Measurements from ENCODE around the gene BNIP5. TPM values are rescaled to one million over a fixed set of nuclear protein-coding genes. Genes with fewer than 3 reads are reported as not detected.
"Not testable (repeated sequence)": the region's sequence is repeated elsewhere in the genome, so short reads cannot be mapped to it uniquely, and the experiment has no call there.

BNIP5 gene
- total RNA-seq, 1 donor from 2014 or later: not detected

DNA sequence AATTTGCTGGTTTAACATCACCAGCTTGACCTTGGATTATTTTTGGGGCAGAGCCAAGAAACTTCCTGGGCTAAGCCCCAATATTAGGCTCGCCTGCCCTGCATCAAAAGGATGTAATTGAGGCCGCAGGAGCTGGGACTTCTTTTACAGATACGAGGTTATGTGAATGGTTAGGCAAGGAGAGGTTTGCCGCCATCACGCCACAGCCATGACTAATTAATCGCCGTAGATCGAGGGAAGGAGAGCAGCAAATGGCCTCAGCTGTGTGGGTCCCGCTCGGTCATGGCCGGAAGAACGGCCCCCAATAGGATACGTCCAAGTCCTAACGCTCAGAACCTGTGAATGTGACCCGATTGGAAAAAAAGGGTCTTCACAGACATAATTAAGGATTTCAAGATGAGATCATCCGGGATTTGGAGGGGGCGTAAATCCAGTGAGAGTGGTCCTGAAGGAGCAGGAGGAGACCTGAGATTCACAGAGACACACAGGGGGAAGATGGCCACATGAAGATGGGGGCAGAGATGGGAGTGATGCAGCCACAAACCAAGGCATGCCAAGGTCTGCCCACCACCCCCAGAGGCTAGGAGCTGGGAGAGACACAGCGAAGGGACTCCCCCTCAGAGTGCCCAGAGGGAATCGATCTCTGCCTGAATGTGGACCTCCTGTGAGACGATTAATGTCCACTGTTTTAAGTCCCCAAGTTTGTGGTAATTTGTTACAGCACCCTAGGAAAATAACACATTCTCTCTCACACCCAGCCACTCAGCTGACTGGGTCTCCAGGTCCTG, 10.0 kb upstream of the BNIP5 start:
- intact Hi-C loops (cut with micrococcal nuclease): no loop called here
- DNase-seq (no peak), ATAC-seq (no peak)

DNA sequence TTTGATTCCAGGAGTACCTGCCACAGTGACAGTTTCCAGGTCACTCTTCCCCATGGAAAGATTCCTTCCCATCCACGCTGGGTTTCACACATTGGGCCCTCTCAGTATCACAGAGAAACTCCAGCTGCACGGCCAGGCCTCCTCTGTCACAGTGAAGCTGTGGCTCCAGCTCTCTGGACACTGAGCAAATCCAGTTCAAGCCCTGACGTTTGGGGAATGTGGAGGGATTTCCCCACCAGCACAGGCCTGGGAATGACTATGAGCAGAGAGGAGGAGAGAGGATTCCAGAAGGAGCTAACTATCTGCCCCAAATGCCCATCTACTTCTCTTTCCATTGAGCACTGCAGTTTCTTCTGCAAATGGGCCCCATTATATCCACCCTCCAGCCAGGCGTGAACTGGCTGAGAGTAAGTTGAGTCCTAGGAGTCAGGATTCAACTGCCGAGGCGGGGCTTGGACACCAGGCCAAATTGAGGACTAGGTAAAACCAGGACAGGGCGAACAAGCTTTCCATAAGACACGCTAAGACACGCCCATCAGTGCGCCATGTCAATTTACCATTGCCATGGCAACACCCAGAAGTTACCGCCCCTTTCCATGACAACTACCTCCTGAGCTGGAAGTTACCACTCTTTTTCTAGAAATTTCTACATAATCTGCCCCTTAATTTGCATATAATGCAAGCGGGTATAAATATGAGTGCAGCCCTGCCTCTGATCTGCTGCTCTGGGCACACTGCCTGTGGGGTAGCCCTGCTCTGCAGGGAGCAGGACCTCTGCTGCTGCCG, 9.2 kb upstream of the BNIP5 start:
- ATAC-seq (no peak), DNase-seq (no peak)
- intact Hi-C loops (cut with micrococcal nuclease): no loop called here

DNA sequence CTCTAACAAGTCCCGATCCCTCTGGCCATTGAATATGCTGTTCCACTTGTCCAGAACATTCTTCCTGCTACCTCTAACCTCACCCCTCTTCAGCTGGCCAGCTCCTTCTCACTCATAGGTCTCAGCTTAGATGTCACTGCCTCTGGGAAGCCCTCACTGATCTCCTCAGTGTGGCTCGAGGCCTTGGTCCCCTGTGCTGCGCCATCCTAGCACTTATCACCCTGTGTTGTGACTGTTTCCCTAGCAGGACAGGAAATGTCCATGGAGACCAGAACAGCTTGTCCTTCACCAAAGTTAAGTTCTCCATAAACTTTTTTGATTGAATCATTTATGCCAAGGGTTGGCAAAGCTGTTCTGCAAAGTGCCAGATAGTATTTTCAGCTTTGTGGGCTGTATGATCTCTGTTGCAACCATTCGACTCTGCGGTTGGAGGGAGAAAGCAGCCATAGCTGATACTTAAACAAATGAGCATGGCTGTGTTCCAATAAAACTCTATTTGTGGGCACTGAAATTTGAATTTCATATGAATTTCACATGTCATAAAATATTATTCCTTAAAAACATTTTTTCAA, 6.5 kb upstream of the BNIP5 start:
- ATAC-seq (no peak), DNase-seq (no peak)
- intact Hi-C loops (cut with micrococcal nuclease): no loop called here

DNA sequence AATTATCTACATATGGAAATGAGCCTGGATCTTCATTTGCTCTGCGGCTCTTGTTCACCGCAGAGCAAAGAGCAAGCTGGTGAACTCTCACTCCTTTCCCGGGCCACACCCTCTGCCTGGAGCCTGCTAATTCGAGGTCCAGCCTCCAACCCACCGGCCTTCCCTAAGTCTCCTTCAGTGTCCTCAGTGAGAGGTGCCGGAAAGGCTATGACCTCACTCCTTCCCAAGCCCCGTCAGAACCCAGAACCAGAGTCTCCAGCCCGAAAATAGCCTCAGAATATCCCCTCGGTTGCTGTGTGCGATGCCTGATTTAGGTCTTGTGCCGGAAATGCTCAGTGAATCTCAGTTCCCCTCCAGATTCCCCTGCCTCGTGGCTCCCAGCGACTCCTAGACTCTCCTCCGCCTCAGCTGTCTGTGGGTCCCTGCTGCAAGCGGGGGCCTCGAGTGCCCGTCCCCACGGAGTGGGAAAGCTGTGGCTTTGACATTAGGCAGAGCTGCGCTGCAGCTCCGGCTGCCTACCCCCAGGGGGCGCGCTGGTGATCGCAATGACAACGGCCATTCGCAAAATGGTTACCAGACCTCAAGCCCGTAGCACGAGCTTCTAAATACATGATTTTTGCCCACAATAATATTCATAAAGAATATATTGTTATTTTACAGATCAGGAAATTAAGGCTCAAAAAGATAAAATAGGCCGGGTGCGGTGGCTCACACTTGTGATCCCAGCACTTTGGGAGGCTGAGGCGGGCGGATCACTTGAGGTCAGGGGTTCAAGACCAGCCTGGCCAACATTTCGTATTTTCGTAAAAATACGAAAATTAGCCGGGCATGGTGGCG, 4.1 kb upstream of the BNIP5 start:
- peak; percentile 90 for DNase-seq
- peak; percentile 81 for ATAC-seq
- intact Hi-C loops (cut with micrococcal nuclease): no loop called here

DNA sequence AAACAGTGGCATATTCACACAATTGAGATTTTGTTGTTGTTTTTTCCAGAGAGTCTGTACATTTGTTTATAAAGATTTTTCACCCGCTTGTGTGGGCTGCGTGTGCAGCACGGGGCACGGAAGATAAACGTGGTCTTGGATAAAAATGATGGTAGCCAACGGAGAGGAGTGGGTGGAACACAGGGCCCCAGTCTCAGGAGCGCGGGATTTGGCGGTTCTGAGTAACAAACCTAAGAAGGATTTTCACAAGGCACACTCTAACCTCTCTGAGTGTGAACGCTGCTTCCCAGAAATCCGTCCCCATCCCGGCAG, 3.6 kb upstream of the BNIP5 start:
- intact Hi-C loops (cut with micrococcal nuclease): no loop called here
- ATAC-seq (peak; percentile 10), DNase-seq (no peak)

DNA sequence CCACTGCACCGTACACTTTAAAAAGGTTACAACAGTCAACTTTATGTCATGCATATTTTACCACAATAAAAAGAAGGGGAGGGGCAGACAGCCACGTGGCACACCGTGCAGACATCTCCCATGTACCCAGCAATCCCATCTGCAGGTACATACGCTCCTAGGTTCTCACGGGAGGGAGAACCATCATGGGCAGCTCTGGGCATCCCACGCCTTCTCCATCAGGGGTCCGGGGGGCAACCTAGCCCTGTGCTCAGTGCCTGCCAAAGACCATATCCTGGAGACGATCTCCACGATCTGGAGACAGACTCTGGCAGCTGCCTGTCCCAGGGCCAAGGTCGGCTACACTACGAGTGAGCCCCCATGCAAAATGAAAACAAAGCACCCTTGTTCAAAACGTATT, 2.5 kb upstream of the BNIP5 start:
- no peak for DNase-seq
- intact Hi-C loops (cut with micrococcal nuclease): no loop called here
- no peak for ATAC-seq

DNA sequence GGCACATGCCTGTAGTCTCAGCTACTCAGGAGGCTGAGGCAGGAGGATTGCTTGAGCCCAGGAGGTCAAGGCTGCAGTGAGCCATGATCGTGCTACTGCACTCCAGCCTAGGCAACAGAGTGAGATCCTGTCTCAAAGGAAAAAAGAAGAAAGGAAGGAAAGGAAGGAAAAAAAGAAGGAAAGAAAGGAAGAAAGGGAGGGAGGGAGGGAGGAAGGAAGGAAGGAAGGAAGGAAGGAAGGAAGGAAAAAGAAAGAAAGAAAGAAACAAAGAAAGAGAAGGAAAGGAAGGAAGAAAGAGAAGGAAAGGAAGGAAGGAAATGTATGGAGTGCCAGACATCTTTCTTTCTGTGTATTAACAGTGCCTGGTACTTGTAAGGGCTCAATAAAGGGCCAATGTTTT, 1.5 kb upstream of the BNIP5 start:
- DNase-seq; ATAC-seq; intact Hi-C loops (cut with micrococcal nuclease): not testable (repeated sequence)

DNA sequence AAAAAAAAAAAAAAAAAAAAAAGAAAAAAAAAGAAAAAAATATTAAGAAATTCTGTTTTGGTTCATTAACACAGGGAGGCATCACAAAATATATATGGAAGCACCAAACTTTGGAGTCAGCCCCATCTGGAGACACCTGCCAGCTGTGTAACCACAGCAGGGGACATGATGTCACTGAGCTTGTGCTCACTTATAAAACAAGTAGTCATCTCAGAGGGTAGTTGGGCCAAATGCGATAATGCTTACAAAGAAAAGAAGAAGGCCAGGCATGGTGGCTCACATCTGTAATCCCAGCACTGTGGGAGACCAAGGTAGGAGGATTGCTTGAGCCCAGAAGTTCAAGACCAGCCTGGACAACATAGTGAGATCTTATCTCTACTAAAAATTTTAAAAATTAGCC, 1.1 kb upstream of the BNIP5 start:
- DNase-seq: no peak
- ATAC-seq: no peak
- intact Hi-C loops (cut with micrococcal nuclease): no loop called here

DNA sequence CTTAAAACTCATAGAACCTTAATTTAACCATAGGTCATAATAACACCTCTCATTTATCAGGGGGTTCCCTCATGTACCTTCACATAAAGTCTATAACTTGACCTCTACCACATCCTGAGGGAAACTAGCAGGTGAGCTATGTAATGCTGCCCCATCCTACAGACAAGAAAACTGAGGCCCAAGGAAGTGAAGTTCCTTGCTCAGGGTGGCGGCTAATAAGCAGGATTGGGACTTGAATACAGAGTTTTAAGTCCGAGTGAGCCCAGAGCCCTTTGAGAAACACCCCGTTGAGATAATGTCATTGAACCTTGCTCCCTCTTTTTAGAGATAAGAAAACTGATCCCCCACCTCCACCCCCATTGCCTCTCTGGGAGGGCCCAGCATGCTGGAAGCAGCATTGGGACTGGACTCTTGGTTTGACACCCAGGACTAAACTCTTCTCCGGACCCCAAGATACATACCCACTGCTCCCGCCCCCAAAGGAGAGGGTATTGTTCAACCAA, 429 bp downstream of the BNIP5 start:
- DNase-seq (no peak), ATAC-seq (no peak)
- intact Hi-C loops (cut with micrococcal nuclease): no loop called here

DNA sequence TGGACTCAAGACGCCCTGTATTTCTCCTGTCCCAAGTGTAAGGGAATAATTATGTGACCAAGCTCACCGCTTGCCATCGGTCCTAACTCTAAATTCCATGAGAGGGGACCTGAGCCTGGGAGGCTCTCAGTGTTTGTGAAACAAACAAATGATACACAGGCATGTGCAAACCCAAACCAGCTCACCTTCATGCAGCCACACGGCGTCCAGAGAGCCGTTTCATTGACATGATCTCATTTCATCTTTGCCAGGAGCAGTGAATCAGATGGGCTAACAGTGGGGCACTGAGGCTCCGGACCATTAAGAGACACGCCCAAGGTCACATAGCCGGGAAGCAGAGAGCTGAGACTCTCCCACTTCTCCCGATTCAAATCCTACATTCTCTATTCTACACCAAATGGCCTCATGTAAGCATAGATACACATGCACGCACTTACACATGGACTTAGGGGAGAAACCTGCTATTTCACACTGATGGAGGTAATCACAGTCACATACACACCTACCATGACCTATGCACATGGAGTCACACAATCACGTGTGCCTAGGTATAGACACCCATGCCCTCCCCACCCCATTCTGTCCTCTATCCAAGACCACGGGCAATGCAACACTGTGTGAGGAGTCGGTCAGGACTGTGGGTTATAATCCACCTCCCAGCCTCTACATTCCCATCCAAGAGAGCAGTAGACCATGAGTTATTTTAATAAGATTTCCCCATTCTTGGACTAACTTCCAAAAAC, 1.1 kb downstream of the BNIP5 start:
- ATAC-seq (no peak), DNase-seq (no peak)
- intact Hi-C loops (cut with micrococcal nuclease): no loop called here

DNA sequence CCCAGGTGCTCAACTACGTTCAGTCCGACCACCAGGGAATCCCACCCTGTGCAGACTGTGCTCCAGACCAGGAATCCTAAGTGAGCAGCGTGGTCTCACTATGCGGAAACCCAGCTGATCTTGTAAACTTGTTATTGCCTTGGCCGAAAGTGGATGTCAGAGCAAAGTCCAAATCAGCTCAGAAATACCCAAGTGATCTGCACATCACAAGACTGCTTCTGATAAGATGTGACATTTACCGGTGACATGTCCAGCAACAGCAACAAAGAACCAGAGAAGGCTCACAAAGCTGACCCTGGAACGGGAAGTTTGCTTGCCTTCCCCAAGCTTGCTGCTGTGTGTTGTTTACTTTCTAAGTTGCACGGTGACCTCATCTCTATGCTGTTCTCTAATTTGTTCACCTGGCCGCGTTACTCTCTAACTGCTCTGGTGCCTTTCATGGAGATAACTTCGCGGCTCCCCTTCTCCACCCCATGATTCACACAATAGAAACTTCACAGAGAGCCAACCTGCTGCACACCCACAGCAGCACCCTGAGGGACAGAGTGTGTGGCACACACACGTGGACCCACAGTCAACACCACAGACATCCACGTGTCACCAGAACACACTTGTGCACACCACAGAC, 1.7 kb downstream of the BNIP5 start:
- ATAC-seq (peak; percentile 9), DNase-seq (no peak)
- intact Hi-C loops (cut with micrococcal nuclease): no loop called here

DNA sequence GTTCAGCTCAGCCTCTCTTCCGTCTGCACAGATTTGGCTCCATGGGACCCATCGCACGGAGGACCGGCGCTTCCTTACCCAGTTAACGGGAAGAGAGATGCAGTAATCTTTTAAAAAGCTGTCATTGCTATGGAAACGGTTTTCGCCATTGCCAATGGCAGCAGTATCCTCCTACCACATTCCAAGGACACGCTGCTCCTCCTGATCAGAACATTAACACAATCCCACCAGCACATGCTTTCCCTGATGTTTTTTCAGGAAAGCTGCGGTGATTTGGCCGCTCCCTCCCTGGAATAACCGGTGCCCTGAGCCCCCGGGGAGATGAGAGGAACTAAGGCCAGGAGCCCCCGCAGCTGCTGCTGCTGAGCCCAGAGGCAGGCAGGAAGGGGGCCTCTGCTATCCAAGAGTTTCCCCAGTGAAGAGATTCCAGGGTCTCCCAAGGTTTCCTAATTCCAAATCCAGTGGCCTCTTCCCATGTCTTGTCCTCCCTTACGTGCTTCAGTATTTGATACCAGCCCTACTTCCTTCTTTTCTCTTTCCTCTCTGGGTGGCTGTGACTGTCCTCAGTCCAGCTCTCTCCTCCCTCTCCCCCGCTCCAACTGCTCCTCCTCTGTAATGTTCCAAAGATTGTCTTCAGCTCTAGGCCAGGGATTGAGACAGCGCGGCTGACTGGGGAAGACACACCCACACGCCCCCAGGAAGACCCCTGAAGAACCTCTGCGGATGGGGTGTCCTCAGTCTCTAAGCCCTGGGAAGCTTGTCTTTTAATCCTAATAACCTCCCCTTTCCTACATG, 2.6 kb downstream of the BNIP5 start:
- intact Hi-C loops (cut with micrococcal nuclease): no loop called here
- no peak for DNase-seq
- peak; percentile 59 for ATAC-seq

DNA sequence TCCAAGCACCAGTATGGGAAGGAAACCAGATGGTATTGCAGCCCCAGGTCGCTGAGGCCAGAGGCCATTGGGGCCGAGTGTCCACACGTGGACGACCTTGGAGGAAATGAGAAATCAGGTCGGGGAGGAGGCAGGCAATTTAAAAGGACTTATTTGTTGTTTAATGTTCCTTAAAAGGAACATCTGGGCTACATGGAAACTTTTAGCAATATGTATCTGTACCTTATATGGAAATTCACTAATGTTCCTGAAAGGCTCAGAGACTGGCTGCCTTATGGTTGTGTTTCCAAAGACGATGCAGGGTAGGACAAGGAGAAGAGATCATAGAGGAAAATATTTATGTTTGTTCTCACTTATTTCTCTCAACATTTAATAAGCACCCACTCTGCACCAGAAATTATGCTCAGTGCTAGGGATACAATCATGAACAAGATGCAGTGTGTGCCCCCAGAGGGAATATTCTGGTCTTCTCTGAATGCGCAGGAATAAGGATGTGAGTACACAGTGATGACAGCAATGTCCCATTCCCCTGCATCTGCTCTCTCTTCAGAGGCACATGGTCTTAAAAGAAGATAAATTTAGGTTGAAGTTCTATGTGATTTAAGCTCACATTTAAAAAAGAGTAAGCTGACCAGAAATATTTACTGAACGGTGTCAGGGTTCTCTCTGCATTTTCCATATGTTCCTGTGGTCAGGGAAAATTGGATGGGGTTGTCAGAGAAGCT, 3.4 kb downstream of the BNIP5 start:
- DNase-seq (no peak), ATAC-seq (no peak)
- intact Hi-C loops (cut with micrococcal nuclease): no loop called here

DNA sequence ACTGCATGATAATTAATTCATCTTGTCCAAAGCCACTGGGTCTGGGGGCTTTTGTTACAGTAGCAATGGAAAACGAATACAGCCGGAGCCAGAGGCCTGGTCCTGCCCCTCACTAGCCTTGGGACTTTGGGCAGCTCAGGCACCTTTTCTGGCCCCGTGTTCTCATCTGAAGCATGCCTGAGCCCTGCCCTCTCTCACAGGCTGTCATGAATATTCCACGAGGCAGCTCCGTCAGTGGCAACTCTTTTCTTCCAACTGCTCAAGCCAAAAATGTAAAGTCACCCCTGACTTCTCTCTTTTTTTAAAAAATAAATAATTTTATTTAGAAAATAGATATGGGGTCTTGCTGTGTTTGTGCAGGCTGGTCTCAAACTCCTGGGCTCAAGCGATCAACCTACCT, 5.3 kb downstream of the BNIP5 start:
- intact Hi-C loops (cut with micrococcal nuclease): no loop called here
- ATAC-seq (no peak), DNase-seq (no peak)

DNA sequence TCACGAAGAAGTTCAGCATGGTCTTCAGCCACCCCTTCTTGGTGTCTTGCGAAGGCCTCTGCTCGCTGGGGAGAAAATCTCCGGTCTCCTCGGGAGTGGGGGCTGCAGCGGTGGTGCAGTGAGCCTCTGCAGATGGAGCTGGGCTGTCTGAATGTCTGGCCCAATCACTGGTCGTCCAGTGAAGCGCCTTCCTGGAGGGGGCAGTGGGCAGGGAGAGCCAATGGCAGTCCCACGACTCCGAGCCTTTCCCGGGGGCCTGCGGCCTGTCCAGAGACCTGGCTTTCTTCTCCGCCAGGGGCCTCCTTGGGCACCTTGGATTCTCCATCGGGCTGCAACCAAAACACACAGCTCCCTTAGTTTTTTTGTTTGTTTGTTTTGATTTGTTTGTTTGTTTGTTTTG, 6.3 kb downstream of the BNIP5 start:
- DNase-seq (no peak), ATAC-seq (no peak)
- intact Hi-C loops (cut with micrococcal nuclease): no loop called here

DNA sequence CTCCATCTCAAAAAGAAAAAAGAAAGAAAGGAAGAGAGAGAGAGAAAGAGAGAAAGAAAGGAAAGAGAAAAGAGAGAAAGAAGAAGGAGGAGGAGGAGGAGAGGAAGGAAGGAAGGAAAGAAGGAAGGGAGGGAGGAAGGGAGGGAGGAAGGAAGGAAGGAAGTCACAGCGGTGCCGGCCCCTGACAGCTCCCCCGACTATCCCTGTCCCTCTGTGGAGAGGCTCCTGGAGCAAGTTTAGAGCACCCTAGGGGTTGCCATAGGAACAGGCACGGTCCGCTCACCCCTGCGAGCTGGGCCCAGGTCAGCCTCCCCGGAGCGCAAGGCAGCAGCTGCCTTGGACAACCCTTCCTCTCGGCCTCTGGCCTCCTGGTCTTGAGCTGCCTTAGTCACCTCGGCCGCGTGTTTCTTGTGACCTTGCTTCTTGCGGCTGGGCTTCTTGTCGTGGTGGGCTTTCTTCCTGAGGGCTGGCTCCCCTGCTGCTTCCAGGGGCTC, 6.8 kb downstream of the BNIP5 start:
- intact Hi-C loops (cut with micrococcal nuclease): no loop called here
- no peak for DNase-seq
- no peak for ATAC-seq

DNA sequence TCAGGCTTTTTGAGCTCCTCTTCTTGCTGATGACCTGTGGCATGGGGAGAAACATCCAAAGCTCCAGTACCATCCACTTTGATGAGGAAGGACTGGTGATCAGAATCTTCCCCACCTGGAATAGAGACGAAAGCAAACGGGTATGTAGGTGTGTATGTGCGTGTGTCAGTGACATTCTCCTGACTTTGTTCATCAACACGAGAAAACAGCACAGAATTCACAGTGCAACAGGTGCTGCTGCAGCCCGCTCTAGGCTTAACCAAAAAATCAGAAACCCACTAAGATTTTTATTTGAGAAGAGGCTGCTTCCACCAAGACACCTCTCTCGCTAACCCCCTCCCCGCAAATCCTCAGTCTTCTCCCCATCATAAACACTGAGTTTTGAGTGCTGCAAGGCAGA, 8.1 kb downstream of the BNIP5 start:
- DNase-seq (no peak), ATAC-seq (no peak)
- intact Hi-C loops (cut with micrococcal nuclease): no loop called here

Measured in left ventricle myocardium superior (tissue), 1 donor.